Osteoblast (primary cell): ENCODE measurements around the gene CCDC71. TPM values are rescaled to one million over a fixed set of nuclear protein-coding genes. Genes with fewer than 3 reads are reported as not detected.

Experiments used
- DNase-seq: peaks from one replicate; pipeline ENCODE4 v3.0.0; 2011; ENCODE audit warnings: low spot score, mixed read lengths; ENCODE audit not compliant: insufficient read length; ENCODE audit errors: missing footprints
- H2AFZ ChIP-seq: 2 replicates; pipeline ENCODE4 v1.6.0; 2011; ENCODE audit warnings: mild to moderate bottlenecking, low read length
- H3K27ac ChIP-seq: 2 replicates; pipeline ENCODE4 v1.5.1; 2011; ENCODE audit warnings: mild to moderate bottlenecking, low read depth, low read length, moderate library complexity
- H3K27me3 ChIP-seq: 2 replicates; pipeline ENCODE4 v1.6.0; 2012; ENCODE audit warnings: mild to moderate bottlenecking, control low read depth, inconsistent platforms, low read length, moderate library complexity; ENCODE audit not compliant: insufficient read depth
- H3K36me3 ChIP-seq: 2 replicates; pipeline ENCODE4 v1.5.1; 2011; ENCODE audit warnings: mild to moderate bottlenecking, low read length, control low read depth, moderate library complexity; ENCODE audit not compliant: insufficient read depth
- H3K4me1 ChIP-seq: 2 replicates; pipeline ENCODE4 v1.5.1; 2011; ENCODE audit warnings: mild to moderate bottlenecking, low read length, control low read depth, moderate library complexity; ENCODE audit not compliant: insufficient read depth
- H3K4me2 ChIP-seq: 2 replicates; pipeline ENCODE4 v1.6.0; 2011; ENCODE audit warnings: mild to moderate bottlenecking, low read length; ENCODE audit not compliant: insufficient read depth
- H3K4me3 ChIP-seq: fragments of 200-600 bp; sonication (generic); 3 replicates; pipeline ENCODE4 v1.5.1; 2012; ENCODE audit warnings: mild to moderate bottlenecking, low read length, inconsistent platforms; ENCODE audit not compliant: insufficient read depth
- H3K79me2 ChIP-seq: 2 replicates; pipeline ENCODE4 v1.6.0; 2012; ENCODE audit warnings: mild to moderate bottlenecking, low read length, control low read depth, inconsistent platforms; ENCODE audit not compliant: insufficient read depth
- H3K9me3 ChIP-seq: 2 replicates; pipeline ENCODE4 v1.5.1; 2011; ENCODE audit warnings: low read depth, low read length, control low read depth
- H4K20me1 ChIP-seq: 2 replicates; pipeline ENCODE4 v1.6.0; 2012; ENCODE audit warnings: mild to moderate bottlenecking, low read length, control low read depth; ENCODE audit not compliant: insufficient read depth
- total RNA-seq: library from RNA; depleted of rRNA; stranded (reverse); fragments of >200 nt; gene quantifications from 2 replicates; pipeline ENCODE4 v1.2.3, GENCODE V29; 2012
- TF ChIP-seq, protein P1 (sequence below): IDR thresholded peaks from 2 replicates; pipeline ENCODE4 v1.5.1; 2011; ENCODE audit warnings: mild to moderate bottlenecking, low read depth, low read length, moderate library complexity; ENCODE audit errors: extremely low read depth

Gene CCDC71
- total RNA-seq, 1 donor = 22.8 TPM

DNA sequence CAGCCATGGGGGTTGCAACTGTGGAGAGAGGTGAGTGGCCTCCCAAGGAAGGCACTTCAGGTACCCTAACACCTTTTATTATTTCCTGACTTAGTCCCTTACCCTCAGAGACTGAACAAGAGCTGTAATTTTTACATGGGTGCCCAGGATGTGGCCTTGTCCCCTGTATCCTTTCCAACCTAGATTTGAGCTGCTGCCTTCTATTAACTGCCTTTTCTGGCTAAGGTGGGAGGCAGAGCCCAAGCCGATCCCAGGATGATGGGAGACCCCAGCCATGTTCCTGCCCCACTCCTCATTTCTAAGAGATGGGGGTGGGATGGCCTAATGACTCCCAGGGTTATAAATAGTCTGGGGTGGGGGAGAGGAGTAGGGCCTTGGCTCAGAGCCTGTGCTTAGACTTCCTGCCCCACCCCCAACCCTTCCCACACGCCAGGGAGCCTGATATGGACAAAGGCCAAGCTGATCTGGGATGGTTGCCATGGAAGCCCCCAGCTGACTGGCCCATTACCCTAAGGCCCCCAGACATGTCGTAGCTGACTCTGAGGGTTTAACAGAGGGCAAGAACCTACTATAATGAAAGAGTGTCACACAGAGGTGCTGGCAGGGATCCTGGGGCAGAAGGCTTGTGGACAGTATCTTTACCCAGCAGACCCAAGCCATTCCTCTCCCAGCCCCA lies 7.1 kb upstream of the CCDC71 start:
- H3K4me2 ChIP-seq = no peak overlapping the region
- TF ChIP-seq, protein P1, sequence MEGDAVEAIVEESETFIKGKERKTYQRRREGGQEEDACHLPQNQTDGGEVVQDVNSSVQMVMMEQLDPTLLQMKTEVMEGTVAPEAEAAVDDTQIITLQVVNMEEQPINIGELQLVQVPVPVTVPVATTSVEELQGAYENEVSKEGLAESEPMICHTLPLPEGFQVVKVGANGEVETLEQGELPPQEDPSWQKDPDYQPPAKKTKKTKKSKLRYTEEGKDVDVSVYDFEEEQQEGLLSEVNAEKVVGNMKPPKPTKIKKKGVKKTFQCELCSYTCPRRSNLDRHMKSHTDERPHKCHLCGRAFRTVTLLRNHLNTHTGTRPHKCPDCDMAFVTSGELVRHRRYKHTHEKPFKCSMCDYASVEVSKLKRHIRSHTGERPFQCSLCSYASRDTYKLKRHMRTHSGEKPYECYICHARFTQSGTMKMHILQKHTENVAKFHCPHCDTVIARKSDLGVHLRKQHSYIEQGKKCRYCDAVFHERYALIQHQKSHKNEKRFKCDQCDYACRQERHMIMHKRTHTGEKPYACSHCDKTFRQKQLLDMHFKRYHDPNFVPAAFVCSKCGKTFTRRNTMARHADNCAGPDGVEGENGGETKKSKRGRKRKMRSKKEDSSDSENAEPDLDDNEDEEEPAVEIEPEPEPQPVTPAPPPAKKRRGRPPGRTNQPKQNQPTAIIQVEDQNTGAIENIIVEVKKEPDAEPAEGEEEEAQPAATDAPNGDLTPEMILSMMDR = no peak
- H2AFZ ChIP-seq = no peak overlapping the region
- no peaks in the 10 kb centered on the region for H3K9me3 ChIP-seq
- DNase-seq = peak; percentile 68
- peaks cover 26% of the 10 kb centered on the region for H3K4me1 ChIP-seq
- peak overlapping the region; percentile 19 for H3K4me3 ChIP-seq
- no peak overlapping the region for H3K27ac ChIP-seq
- peaks cover 3% of the 10 kb centered on the region for H3K36me3 ChIP-seq
- peaks cover 17% of the 10 kb centered on the region for H3K79me2 ChIP-seq
- no peaks in the 10 kb centered on the region for H3K27me3 ChIP-seq
- H4K20me1 ChIP-seq = no peaks in the 10 kb centered on the region

DNA sequence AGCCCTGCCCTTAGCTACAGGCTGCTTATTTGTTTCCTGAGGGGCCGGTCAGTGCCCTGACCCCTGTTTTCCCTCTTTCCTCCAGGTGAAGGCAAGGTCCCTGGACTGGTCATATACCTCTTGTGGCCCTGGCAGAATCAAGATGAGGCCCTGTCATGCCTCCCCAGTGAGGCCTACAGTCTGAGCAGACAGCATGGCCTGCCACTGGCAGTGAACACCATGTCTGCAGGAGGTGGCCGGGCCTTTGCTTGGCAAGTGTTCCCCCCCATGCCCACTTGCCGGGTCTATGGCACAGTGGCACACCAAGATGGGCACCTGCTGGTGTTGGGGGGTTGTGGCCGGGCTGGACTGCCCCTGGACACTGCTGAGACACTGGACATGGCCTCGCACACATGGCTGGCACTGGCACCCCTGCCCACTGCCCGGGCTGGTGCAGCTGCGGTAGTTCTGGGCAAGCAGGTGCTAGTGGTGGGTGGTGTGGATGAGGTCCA lies 6.5 kb upstream of the CCDC71 start:
- H2AFZ ChIP-seq = no peak overlapping the region
- no peaks in the 10 kb centered on the region for H3K9me3 ChIP-seq
- DNase-seq = peak; percentile 84
- TF ChIP-seq, protein P1 = no peak
- H3K4me3 ChIP-seq = peak overlapping the region; percentile 91
- H3K4me2 ChIP-seq = peak overlapping the region; percentile 96
- H3K79me2 ChIP-seq = peaks cover 17% of the 10 kb centered on the region
- no peaks in the 10 kb centered on the region for H4K20me1 ChIP-seq
- peaks cover 3% of the 10 kb centered on the region for H3K36me3 ChIP-seq
- H3K27ac ChIP-seq = no peak overlapping the region
- peaks cover 26% of the 10 kb centered on the region for H3K4me1 ChIP-seq
- H3K27me3 ChIP-seq = no peaks in the 10 kb centered on the region

DNA sequence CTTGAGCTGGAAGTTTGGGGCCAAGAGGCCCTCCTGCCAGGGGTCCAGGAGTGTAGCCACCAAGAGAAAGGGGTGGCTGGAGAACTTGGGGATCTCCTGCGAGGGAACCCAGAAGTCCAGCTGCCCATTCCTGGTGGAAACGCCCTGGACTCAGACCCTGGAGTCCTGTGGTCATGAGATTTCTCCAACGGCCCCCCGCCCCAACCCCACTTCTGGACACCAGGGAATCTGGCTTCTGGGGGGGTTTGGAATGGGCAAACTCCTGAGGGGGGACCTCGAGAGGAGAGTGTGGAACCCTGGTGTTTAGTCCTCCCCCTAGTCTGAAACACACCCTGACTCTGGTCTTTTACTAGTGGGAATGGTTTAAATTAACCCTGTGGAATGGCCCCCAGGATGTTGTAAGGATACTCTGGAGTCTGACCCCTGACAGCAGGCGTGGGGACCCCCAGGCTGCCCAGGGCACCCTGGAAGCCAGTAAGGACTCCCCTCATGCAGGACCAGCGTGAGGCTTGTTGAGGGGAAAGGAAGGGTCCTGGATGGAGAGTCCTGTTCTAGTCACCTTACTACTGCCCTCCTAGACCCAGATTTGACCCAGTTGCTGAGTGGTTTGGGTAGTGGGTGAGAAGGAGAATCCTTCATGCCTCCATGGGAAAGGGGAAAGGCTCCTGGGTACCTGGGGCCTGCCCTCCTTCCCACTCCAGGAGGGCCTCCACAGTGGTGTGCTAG lies 5.8 kb upstream of the CCDC71 start:
- peak; percentile 84 for DNase-seq
- Histone ChIP-seq H3K27ac (peak overlapping the region; percentile 53), H3K36me3 (peaks cover 3% of the 10 kb centered on the region), H3K79me2 (peaks cover 17% of the 10 kb centered on the region), H3K9me3 (no peaks in the 10 kb centered on the region), H3K4me1 (peaks cover 26% of the 10 kb centered on the region), H3K4me3 (peak overlapping the region; percentile 91), H4K20me1 (no peaks in the 10 kb centered on the region), H2AFZ (peak overlapping the region; percentile 100), H3K4me2 (peak overlapping the region; percentile 96), H3K27me3 (no peaks in the 10 kb centered on the region)
- TF ChIP-seq, protein P1 = no peak
